ENCODE results near the gene LRRC57.
A peak's percentile ranks its signal among the peaks of the same experiment; 100 is the strongest.

The LRRC57 gene

DNA sequence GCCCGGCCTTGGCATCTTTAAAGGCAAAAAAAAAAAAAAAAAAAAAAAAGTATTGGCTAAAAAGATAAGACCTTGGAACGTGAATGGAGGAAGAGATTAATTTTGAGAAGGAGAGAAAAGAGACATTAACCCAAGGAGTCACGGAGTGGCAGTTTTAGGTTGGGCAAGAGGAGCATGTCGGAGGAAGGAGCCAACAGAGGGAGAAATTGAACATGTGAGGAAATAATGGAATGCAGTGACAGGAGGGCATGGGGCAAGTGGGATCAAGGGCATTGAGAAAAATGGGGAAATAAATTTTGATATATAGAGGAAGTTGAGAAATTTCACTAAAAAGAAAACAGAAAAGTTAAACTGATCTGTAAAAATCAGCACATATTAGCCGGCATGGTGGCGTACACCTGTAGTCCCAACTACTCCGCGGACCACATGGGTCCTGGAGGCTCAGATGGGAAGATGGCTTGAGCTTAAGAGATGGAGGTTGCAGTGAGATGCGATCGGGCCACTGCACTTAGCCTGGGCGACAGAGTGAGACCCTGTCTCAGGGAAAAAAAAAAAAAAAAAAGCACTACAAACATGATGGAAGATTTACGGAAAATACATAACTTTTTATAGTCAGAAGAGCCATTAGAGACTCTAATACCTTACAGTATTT lies 1.3 kb upstream of the LRRC57 start:
- no peak for DNase-seq

DNA sequence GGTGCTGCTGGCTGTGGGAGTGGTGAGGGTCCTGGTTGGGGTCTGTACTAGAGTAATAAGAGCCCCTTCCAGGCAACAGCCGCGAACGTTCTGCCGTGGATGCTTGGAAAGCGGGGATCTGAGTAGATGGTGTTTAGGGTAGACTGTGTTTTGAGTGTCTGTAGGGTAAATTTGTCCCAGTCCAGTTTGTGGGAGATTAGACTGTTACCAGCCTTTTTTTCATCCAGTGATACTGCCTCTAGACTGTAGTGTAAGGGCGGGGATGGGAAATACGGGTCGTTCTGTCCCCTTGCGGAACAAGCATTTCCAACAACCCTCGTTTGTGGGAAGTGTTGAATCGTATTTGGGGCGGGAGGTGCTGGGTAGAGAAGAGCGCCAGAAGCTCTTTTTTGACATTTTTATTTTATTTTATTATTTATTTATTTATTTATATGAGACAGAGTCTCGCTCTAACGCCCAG lies 469 bp upstream of the LRRC57 start:
- peak; percentile 24 for DNase-seq

DNA sequence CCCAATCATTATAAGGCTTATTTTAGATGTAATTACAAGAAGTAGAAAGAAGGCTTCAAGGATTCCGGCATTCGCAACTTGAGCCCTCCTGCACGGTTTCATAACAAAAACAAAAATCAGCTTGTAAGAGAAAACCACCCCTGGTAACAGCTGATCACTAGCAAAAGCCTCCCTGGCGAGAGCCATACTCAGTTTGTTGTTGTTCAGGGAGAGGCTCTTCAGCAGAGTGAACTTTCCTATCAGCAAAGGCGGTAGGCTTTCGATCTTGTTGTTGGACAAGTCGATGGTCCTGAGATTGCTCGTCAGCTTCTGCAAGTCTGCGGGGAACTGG lies 710 bp downstream of the LRRC57 start:
- DNase-seq, result no peak

DNA sequence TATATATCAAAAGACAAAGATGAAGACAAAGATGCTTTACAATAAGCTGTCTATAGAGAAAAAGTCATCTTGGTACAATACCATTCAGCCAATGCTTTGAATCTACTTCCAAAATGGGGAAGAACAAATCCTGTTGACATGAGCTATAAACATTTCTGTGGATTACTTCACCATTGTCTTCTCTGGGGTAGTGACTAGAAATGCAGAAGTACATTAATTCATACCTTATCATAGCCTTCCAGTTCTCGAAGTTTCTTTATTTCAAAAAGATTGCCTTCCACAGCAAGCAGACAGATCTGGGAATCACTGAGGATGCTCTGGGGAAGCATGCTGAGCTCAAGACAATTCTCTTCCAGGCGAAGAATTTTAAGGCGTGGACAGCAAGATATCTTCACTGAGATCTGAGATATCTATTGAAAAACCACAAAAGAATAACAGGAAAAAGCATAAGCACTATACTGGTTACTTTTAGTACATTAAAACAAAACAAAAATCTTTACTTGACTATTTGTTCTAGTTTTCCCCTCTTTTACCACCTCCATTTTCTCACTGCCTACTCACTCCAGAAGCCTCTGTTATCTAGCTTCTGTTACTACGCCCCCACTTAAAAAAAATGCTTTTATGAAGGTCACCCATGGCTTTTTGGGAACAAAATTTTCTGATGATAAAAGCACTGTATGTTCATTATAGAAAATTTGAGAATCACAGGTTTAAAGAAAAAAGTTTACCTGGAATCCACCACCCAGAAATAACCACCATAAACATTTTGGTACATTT lies 3.6 kb downstream of the LRRC57 start:
- no peak for DNase-seq

DNA sequence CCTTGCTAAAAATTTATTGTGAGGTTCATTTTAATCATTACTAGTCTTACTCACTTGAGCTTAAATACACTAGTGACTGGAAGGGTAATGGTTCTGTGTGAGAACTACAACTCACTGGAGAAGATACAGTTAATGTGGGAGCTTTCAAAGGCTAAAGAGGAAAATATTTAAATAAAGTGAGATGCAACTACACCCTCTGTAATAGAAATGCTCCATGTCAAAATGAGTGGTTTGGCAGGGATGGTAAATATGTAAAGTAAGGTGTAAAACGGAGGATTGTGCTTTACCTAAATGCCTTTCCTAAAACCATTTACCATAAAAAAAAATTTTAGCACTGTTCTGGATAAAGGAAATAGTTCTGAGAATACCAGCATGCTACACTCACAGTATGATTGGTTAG lies 15.3 kb downstream of the LRRC57 start:
- no peak for DNase-seq

DNA sequence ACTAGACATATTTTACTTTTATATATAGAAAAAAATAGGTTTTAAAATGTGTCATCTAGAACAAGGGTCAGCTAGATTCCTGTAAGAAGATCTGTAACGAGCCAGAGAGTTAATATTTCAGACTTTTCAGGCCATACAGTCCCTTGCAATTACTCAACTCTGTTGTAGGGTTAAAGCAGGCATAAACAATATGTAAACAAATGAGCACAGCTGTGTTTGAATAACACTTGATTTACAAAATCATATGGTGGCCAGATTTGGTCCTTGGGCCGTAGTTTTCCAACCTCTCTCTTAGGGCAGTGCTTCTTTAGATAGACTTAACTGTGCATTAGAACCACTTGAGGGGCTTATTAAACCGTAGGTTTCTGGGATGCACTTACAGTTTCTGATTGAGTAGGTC lies 19.6 kb downstream of the LRRC57 start:
- DNase-seq, result no peak

DNA sequence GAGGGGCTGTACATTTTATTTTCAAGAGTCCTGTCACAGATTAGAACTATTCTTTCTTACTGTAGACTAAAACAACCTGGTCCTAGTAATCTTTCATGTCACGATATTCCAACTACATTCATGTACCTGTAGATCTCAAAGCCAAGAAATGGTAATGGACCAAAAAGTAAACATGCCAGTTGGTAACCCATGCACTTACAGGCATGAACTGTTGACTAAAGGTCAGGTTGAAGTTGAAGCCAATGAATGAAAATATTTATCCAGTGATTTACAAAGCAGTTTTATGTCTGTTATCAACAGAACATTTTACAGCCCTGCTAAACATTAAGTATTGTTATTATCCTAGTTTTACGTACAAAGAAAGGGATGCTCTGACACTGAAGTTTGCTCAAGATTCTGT lies 25.3 kb downstream of the LRRC57 start:
- DNase-seq, result no peak

DNA sequence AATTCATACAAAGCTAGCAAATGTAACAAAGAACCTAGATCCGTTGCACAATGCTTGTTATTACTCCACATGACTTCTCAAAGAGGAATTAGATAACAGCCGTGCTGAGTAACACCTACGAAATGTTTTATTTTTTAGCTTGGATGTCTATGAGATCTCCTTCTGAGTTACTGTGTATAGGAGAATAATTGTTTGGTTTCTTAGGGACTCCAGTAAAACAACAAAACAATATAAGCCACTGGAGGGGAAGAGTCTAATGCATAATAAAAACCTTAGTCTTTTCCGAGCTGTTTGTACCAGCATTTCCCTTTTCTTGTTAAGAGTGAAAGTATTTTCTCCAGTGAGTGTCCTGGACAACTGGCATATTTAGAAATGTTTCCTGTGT lies 37.6 kb downstream of the LRRC57 start:
- no peak for DNase-seq

DNA sequence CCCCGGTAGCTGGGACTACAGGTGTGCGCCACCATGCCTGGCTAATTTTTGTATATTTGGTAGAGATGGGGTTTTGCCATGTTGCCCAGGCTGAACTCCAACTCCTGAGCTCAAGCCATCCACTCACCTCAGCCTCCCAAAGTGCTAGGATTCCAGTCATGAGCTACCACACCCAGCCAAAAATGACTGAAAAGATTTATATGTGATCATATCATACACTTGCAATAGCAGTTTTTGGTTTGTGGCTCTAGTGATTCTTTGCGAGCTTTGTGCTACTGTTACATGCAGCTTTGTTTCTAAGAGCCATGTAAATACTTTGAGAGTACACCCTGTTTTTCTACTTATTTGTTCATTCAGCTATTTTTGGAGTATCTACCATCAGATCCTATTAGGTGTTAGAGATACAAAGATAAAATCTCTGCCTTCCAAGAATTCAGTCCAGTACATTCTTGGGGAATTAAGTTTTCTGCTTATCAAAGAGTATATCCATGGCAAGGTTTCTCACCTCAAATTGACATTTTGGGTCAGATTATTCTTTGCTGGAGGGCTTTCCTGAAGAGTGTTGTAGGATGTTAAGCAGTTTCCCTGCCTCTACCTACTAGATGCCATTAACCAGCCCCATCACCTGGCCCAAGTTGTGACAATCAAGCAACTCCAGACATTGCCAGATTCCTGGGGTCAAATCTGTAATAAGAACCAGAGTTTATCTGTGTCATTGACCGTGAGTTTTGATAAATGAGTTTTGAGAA lies 38.2 kb downstream of the LRRC57 start:
- no peak for DNase-seq

DNA sequence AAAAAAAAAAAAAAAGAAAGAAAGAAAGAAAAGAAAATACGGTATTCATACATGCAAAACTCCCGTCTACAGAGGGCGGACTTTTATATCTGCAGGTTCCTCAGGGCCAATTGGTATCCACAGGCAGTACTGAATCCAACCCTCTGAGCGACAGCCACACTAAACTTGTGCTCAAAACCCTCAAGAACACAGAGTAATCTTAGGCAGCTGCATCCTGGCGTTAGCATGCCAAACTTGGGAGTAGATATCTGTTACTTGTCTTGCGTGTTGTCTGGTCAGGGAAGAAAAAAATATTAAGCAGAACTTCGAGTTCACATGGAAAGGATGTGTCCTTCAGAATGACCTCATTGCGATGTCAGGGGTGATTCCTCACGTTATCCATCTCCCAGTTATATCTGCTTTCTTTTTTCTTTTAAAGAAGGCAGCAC lies 40.3 kb downstream of the LRRC57 start:
- no peak for DNase-seq

DNA sequence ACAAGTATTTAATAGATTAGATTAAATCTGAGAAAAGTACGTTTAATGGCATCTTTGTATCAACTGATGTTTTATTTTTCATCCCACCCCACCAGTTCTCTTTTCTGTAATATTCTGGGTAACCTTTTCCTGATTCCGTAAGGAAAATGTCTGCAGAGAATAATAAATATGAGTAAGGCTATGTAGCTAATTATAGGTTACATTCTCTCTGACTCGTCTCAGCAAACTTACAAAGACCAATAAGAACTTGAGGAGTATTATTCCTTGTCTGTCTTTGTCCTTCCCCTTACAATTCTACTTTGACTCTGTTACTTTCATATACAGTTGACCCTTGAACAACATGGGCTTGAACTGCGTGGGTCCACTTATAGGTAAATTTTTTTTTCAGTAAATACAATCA lies 41.1 kb downstream of the LRRC57 start:
- no peak for DNase-seq

DNA sequence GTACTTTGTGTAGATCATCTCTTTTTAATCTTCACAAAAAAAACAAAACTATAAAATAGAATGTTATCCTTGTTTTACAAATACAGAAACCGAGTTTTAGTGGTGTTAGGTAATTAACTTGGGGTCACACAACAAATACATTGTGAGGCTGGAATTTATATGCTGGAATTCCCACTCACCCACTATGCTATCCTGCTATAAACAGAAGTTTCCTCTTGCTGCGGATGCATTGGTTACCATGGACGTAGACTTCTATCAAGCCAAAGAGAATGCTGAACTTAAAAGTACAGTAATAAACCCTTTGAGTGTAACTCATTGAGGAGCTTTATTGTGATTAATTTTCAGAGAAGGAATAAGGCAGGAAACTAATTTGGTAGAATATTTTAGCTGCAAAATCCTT lies 44.0 kb downstream of the LRRC57 start:
- no peak for DNase-seq

DNA sequence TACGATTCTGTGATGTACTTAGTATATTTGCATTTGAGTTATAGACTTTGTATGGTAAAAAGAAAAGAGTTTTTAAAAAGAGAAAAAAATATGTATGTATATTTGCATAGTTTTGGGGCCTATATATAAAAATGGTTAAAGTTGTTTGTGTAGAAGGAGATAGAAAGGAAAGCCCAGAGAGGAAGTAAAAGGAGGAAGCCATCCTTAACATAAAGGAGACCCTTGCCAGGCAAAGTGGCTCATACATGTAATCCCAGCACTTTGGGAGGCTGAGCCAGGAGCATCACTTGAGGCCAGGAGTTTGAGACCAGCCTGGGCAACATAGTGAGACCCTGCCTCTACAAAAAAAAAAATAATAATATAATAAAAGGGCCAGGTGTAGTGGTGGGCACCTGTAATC lies 44.8 kb downstream of the LRRC57 start:
- no peak for DNase-seq

DNA sequence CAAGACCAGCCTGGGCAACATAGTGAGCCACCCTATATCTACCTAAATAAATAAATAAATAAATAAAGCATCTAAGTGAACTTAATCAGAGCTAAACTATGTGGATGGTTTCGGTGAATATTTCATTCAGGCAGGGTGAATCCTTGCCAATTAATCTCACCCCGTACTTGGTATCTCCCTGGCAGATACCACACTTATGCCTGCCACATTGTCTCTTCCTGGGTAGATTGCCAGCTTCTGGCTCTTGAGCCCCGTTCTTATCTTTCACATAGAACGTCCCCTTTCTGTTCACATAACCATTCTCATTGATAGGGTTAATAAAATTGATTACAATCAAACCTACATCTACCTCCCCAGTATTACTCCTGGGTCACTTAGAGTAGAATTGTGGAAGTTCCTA lies 46.1 kb downstream of the LRRC57 start:
- DNase-seq, result no peak

DNA sequence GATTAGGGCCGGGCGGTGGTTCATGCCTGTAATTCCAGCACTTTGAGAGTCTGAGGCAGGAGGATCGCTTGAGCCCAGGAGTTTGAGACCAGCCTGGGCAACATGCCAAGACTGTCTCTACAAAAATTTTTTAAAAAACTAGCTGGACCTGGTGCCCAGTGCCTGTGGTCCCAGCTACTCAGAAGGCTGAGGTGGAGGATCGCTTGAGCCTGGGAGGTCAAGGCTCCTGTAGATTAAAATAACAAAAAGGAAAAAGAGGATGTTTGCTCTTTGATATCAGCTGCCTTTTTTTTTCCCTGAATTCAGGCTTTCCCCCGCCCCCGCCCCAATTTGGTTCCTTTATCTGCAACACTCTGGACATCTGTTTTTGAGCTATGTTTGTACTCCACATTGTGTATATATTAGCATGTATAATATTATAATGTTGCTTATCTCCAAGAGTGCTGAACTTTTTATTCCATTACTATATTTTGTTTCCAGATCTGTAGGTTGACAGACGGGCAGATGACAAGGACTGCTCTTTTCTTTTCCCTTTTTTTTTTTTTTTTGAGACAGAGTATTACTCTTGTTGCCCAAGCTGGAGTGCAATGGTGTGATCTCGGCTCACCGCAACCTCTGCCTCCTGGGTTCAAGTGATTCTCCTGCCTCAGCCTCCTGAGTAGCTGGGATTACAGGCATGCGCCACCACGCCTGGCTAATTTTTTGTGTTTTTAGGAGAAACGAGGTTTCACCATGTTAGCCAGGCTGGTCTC lies 48.6 kb downstream of the LRRC57 start:
- no peak for DNase-seq

DNA sequence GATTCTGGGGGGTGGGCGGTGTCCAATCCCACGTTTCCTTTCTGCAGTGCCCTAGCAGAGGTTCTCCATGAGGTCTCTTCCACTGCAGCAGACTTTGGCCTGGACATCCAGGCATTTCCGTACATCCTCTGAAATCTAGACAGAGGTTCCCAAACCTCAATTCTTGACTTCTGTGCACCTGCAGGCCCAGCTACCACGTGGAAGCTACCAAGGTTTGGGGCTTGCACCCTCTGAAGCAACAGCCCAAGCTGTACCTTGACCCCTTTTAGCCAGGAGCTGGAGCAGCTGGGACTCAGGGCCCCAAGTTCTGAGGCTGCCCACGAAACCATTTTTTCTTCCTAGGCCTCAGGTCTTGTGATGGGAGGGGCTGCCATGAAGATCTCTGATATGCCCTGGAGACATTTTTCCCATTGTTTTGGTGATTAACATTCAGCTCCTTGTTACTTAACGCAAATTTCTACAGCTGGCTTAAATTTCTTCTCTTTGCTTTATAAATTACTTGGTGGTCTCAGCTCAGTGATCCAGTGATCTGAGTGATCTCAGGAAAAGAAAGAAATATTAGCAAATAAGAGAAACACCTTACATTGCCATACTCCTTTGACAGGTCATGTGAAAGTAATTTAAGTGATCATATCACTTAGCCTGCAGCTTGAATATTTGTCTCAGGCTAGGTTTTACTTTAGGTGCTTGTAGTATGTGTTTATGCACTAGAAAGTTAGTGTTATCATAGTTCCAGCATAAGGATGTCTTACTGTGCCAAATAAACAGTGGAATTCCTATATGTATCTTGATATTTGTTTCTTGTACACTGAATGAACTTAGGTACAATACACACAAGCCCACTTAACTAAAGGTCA lies 50.2 kb downstream of the LRRC57 start:
- no peak for DNase-seq

DNA sequence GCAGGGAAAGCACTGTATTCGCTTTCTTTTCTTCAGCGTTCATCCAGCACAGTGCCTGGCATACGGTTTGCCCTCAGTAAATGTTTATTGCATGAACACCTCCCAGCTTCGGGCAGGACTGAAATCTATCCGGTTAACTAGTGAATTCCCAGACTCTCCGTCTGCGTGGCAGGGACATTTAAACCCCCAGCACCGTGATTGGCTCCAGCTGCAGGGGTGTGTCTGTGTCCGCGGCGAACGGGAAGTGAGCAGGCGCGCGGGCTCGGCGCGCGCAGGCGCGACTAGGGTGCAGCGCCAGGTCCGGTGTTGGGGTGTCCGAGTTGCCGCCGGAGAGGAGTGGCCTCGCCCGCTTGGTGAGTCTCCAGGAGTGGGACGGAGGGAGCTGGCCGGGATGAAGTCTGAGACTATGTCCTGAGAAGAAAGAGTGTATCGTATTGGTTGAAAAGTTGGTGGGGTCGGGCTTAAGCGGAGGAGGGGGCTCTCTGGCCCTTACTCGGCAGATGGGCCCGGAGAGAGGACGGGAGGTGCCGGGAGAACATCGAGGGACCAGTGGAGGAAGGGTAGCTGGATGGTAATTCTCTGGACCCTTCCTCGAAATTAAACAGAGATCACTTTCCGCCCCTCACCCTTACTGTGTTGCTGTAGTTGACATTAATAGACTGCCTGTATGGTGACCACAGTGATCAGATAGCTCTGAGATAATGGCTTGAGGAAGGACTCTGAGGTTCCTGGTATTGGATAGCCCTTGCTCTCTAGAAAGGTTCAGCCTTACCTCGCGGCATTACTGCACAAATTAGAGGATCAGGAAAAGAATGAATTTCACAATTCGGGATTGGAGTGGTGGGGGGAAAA lies 53.0 kb downstream of the LRRC57 start, which contains the start of gene SNAP23:
SNAP23 (plus strand) TSS at position 274 of the 852 bp plus-strand sequence. CDS start 16,213 bp downstream, outside the sequence.
- peak; percentile 82 for DNase-seq

DNA sequence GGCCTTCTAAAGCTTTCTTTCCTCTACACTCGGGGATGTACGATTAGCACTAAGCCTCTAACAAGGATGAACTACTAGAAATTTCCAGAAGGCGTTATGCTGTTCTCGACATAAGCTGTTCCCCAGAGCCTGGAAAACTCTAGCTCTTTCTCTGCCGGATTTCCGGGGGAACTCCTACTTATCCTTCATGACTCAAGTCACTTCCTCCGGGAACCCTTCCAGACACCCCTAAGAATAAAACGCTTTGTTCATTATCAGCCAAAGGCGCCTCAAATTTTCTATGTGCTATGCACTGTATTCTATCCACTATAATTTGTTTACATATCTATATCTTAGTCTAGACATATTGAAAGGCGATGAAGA lies 53.6 kb downstream of the LRRC57 start:
- DNase-seq, result peak; percentile 38

DNA sequence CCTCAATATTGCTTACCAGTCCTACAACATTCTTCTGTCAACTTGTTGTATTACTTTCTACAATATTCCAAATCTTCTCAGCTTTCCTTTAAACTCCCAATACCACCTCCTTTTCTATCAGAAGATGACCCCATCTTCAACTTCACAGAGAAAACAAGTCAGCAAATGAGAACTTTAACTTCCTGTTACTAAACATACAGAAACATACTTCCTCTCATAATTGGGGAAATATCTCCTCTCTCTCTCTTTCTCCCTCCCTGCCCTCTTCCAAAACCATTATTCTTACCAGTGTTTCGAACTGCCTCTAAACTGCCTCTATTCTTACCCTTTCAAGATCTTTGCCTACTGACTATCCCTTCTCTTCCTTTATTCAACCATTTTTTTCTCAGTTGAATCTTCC lies 54.9 kb downstream of the LRRC57 start:
- DNase-seq, result no peak

DNA sequence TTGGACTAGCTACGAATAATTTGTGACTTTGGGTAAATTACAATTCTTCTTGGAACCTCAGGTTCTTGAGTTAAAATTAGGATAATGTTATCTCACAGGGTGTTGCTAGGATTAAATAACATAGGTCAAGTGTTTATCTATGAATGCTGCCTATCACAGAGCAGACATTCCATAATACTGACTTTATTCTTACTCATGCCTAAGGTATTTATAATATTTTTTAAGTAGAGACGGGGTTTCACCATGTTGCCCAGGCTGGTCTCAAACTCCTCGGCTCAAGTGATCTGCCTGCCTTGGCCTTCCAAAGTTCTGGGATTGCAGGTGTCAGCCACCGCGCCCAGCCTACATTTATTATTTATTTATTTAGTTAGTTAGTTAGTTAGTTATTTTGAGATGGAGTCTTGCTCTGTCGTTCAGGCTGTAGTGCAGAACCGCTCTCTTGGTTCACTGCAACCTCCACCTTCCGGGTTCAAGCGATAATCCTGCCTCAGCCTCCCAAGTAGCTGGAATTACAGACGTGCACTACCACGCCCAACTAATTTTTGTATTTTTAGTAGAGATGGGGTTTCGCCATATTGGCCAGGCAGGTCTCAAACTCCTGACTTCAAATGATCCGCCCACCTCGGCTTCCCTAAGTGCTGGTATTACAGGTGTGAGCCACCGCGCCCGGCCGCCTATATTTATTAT lies 56.9 kb downstream of the LRRC57 start:
- no peak for DNase-seq
